Stomach smooth muscle (tissue), 2 donors: ENCODE data around the gene DDX20.

Experiments used
- H3K27ac ChIP-seq: one replicate; pipeline ENCODE4 v1.7.0; 2013; ENCODE audit warnings: mild to moderate bottlenecking, low read length, inconsistent platforms
- H3K27me3 ChIP-seq, 2 donors: one replicate each; pipeline ENCODE4 v1.7.0; 2013; ENCODE audit warnings: low read length in 2 of 2; ENCODE audit not compliant: insufficient read depth in 2 of 2, control insufficient read depth in 1 of 2
- H3K36me3 ChIP-seq, 2 donors: one replicate each; pipeline ENCODE4 v1.7.0; 2013; ENCODE audit warnings: low read length in 2 of 2; ENCODE audit not compliant: control insufficient read depth in 2 of 2, insufficient read depth in 2 of 2
- H3K4me1 ChIP-seq: one replicate; pipeline ENCODE4 v1.7.0; 2013; ENCODE audit warnings: low read length; ENCODE audit not compliant: control insufficient read depth, insufficient read depth
- H3K4me3 ChIP-seq, 2 donors: one replicate each; pipeline ENCODE4 v1.7.0; 2013; ENCODE audit warnings: low read length in 2 of 2
- H3K9ac ChIP-seq, 2 donors: one replicate each; pipeline ENCODE4 v1.7.0; 2013; ENCODE audit warnings: low read length in 2 of 2, mild to moderate bottlenecking in 1 of 2
- H3K9me3 ChIP-seq, 2 donors: one replicate each; pipeline ENCODE4 v1.7.0; 2013; ENCODE audit warnings: low read length in 2 of 2; ENCODE audit not compliant: control insufficient read depth in 2 of 2
- donor health status: healthy.
- donor health status: Pancreatic carcinoma.

The DDX20 gene, protein sequence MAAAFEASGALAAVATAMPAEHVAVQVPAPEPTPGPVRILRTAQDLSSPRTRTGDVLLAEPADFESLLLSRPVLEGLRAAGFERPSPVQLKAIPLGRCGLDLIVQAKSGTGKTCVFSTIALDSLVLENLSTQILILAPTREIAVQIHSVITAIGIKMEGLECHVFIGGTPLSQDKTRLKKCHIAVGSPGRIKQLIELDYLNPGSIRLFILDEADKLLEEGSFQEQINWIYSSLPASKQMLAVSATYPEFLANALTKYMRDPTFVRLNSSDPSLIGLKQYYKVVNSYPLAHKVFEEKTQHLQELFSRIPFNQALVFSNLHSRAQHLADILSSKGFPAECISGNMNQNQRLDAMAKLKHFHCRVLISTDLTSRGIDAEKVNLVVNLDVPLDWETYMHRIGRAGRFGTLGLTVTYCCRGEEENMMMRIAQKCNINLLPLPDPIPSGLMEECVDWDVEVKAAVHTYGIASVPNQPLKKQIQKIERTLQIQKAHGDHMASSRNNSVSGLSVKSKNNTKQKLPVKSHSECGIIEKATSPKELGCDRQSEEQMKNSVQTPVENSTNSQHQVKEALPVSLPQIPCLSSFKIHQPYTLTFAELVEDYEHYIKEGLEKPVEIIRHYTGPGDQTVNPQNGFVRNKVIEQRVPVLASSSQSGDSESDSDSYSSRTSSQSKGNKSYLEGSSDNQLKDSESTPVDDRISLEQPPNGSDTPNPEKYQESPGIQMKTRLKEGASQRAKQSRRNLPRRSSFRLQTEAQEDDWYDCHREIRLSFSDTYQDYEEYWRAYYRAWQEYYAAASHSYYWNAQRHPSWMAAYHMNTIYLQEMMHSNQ

DNA sequence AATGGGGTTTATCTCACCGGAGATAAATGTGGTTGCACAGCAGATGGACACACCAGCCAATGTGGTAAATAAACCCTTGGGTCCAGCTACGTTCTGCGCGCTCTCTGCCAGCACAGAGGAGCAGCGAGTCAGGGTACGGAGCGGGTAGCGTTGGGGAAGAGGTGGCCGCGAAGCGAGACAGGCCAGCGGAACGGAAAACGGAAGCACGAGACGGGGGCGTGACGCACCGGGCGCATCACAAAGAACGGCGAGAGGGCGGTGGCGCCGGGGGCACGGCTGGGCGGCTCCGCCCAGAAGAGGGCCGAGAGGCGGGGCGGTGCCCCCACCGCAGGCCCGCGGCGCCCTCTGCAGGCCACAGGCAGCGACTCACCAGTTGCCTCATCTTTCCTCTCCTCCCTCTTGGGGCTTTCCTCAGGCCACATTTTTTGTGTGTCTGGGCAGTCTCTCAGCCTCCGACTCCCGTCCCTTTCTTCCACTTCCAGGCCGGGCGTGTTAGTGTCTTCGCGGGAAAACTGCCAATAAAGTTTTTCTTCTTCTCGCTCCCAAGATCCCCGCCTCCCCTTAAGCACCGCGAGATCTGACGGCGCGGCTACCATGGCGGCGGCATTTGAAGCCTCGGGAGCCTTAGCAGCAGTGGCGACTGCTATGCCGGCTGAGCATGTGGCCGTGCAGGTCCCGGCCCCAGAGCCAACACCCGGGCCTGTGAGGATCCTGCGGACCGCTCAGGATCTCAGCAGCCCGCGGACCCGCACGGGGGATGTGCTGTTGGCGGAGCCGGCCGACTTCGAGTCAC, at the start of gene DDX20:
DDX20 (plus strand) TSS at position 571 of the 793 bp plus-strand sequence; CDS start at position 595, 24 bp downstream.
- Histone ChIP-seq H3K36me3 (no peaks in the 10 kb centered on the region), H3K9me3 (no peaks in the 10 kb centered on the region), H3K9ac (peak within 1 kb of the TSS; percentile 79 to 95), H3K4me1 (peaks cover 33% of the 10 kb centered on the region), H3K4me3 (peak within 1 kb of the TSS; percentile 72 to 97), H3K27me3 (no peaks in the 10 kb centered on the region), H3K27ac (peak within 1 kb of the TSS; percentile 95)

DNA sequence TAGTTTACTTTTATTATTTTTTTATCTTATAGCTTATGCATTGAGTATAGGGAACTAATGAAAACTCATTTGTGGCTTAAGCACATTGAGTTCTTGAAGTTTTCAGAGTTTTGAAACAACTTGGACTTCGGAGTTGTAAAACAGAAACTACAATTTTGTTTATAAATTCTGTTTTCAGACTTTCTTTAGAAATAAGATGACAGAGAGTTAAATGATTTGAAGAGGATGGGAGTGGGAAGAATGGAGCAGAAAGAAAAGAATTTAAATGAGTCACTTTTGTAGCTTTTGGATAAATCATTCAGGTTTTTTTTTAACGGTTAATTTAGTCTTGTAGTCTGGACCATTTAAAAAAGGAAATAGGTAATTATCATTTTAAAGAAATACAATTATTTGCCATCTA, 48.8 kb upstream of the DDX20 start:
- Histone ChIP-seq H3K4me3 (no peak overlapping the region), H3K9me3 (no peaks in the 10 kb centered on the region), H3K27me3 (no peaks in the 10 kb centered on the region), H3K36me3 (peaks cover 17 to 34% of the 10 kb centered on the region in 2 donors), H3K4me1 (no peaks in the 10 kb centered on the region), H3K9ac (no peak overlapping the region), H3K27ac (no peak overlapping the region)

DNA sequence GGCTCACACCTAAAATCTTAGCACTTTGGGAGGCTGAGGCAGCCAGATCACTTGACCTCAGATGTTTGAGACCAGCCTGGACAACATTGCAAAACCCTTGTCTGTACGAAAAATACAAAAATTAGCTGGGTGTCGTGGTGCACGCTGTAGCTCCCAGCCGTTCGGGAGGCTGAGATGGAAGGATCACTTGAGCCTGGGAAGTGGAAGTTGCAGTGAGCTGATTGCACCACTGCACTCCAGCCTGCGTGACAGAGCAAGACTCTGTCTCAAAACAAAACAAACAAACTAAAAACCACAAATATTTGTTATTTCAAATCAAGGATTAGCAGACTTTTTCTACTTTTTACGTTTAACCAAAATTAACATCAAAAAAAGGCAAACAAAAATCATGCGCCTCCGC, 47.8 kb upstream of the DDX20 start:
- Histone ChIP-seq H3K36me3 (peaks cover 17 to 34% of the 10 kb centered on the region in 2 donors), H3K9me3 (no peaks in the 10 kb centered on the region), H3K4me3 (no peak overlapping the region), H3K27ac (no peak overlapping the region), H3K9ac (no peak overlapping the region), H3K27me3 (no peaks in the 10 kb centered on the region), H3K4me1 (no peaks in the 10 kb centered on the region)

DNA sequence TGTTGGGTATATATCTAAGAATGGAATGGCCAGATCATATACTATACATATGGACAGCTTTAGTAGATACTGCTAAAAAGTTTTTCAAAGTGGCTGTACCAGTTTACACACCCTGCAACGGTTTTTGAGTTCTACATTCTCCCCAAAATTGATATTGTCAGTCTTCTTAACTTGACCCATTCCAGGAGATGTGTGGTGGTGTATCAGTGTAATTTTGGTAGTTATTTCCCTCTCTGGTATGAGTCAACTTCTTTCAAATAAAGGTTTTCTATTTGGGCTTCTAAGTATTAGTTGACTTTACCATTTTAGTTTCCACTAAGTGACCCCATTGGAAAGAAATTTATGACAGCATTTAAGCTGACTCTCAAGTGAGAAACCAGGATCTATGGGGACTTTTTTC, 45.7 kb upstream of the DDX20 start:
- H3K9ac ChIP-seq: no peak overlapping the region
- H3K4me1 ChIP-seq: no peaks in the 10 kb centered on the region
- no peak overlapping the region for H3K27ac ChIP-seq
- peaks cover 6 to 18% of the 10 kb centered on the region in 2 donors for H3K36me3 ChIP-seq
- no peak overlapping the region for H3K4me3 ChIP-seq
- H3K9me3 ChIP-seq: no peaks in the 10 kb centered on the region
- H3K27me3 ChIP-seq: no peaks in the 10 kb centered on the region

DNA sequence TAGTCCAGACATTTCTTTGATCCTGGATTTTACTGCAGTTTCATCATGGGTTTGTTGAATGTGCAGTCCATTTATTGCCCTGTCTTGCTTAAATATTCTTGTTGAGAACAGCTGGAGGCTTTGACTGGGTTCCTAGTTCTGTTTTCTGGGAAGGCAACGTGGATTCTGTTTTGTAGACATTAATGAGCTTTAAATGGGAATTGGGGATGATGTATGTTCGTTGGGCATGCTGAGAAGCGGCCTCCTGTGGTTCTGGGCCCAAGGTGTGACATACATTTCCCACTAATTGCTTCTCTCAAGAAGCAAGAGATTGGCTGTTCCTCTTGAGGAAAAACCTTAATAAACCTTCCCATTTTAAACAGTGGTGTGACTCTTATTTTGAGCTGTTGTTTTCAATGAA, 39.4 kb upstream of the DDX20 start:
- H3K36me3 ChIP-seq: peaks cover 3 to 5% of the 10 kb centered on the region in 2 donors
- H3K27me3 ChIP-seq: no peaks in the 10 kb centered on the region
- H3K27ac ChIP-seq: no peak overlapping the region
- peaks cover 16% of the 10 kb centered on the region for H3K4me1 ChIP-seq
- H3K4me3 ChIP-seq: no peak overlapping the region
- H3K9me3 ChIP-seq: no peaks in the 10 kb centered on the region
- H3K9ac ChIP-seq: no peak overlapping the region

DNA sequence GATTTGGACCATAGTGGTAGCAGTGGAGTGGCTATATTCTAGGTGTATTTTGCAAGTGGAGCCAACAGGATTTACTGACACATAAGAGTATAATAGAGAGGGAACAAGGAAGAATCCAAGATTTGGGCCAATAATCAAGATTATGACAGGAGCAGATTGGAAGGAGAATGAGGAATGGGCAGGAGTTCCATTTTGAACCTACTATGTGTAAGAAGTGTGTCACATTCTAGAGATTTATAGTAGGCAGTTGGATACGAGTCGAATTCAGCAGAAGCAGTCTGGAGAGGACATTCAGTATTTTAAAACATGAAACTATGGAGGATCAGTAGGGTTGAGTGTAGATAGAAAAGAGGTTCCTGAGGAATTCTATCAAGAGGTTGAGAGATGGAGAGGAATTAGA, 38.3 kb upstream of the DDX20 start:
- Histone ChIP-seq H3K9me3 (no peaks in the 10 kb centered on the region), H3K27me3 (no peaks in the 10 kb centered on the region), H3K27ac (no peak overlapping the region), H3K4me3 (no peak overlapping the region), H3K4me1 (peaks cover 24% of the 10 kb centered on the region), H3K36me3 (peaks cover 3 to 5% of the 10 kb centered on the region in 2 donors), H3K9ac (no peak overlapping the region)

DNA sequence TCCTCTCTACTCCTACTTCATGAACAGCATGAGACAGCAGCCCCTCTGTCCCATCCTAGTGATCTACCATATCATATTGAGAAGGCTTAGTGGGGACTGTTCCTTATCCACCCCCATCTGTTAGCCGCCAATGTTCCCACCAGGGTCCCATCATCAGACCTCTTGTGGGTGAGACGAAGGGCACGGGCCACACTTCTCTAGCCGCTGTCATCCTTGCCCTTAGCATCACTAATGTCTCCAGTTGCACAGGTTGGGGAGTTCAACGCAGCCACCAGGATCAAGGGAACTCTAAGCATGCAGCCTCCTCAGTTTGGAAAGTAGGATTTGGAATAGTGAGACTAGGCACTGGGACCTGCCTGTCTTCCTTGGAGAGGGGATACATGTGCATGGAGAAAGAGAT, 36.6 kb upstream of the DDX20 start:
- H3K27me3 ChIP-seq: no peaks in the 10 kb centered on the region
- H3K4me1 ChIP-seq: peaks cover 24% of the 10 kb centered on the region
- no peak overlapping the region for H3K4me3 ChIP-seq
- H3K27ac ChIP-seq: peak overlapping the region; percentile 31
- peaks cover 3 to 5% of the 10 kb centered on the region in 2 donors for H3K36me3 ChIP-seq
- no peak overlapping the region for H3K9ac ChIP-seq
- H3K9me3 ChIP-seq: no peaks in the 10 kb centered on the region

DNA sequence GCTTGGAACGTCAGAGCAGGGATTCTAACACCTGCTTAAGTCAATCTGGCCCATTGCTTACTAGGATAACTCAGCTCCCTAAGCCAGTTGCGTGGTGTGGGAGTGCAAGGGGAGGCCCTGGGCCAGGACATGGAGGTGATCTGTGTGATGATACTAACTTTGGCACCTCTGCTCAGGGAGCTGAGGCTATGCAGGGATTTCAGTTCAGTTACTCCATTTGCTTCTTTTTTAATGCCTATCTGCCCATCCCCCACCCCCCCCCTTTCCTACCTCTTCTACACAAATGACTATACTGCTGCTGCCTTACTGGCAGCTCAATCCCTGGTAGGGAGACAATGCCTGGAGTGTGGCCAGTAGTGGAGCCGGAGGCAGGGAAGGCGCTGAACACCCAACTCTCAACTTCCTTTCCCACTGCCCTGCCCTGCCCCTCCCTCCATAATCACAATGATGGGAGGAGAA, 36.0 kb upstream of the DDX20 start:
- Histone ChIP-seq H3K9ac (no peak overlapping the region), H3K4me3 (no peak overlapping the region), H3K27me3 (no peaks in the 10 kb centered on the region), H3K36me3 (peaks cover 3 to 5% of the 10 kb centered on the region in 2 donors), H3K9me3 (no peaks in the 10 kb centered on the region), H3K4me1 (peaks cover 24% of the 10 kb centered on the region), H3K27ac (peak overlapping the region; percentile 31)

DNA sequence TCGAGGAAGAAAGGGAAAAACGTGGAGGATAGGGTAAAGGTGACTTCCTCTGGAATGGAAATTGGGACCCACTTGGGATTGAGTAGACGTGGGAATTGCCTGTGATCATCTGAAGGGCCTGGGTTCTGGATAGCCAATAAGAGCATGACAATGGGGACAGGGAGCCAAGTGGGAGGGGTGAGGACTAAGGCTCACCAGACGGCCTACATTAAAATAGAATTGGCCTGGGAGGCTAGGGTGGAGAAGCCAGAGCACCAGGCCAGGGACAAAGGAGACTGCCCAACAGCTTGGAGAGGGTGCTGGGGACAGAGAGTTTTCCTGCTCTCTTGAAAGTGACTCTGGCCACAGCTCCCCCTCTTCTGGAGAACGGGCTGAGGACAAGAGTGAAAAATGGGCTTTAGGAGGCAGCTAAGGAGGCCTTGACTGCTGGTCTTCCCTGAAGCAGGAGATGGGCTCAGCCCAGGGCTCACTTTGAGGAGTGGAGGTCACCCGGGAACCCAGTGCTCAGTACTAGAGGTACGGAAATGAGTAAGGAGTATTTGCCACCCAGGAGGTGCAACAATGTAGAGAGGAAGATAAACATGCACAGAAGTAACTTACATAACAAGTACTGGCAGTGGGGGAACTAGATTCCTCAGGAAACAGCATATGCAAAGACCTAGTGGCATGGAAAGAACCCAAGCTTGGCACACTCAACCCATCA, 35.3 kb upstream of the DDX20 start:
- Histone ChIP-seq H3K4me3 (no peak overlapping the region), H3K4me1 (peaks cover 30% of the 10 kb centered on the region), H3K27ac (no peak overlapping the region), H3K36me3 (peaks cover 3 to 5% of the 10 kb centered on the region in 2 donors), H3K9me3 (no peaks in the 10 kb centered on the region), H3K27me3 (no peaks in the 10 kb centered on the region), H3K9ac (no peak overlapping the region)
